Left cardiac atrium (tissue), 4 donors: Measurements from ENCODE around the gene TSC22D2. TPM values are rescaled to one million over a fixed set of nuclear protein-coding genes. Genes with fewer than 3 reads are reported as not detected.

ENCODE experiments used
- ATAC-seq, 2 donors: fragments of 200-7000 bp; cut with Tn5 transposase; one replicate each; pipeline ENCODE4 v1.9.1; 2020; ENCODE audit warnings: mild to moderate bottlenecking in 2 of 2, moderate library complexity in 2 of 2
- DNase-seq: peaks from one replicate; pipeline ENCODE4 v3.0.0-alpha.2; 2020
- intact Hi-C, 2 donors: fragments of 100-400 bp; cut with DNase I; formaldehyde crosslinking; loops; one replicate each; pipeline versions ENCODE4 v1.14.1 to v1.15.1; 2022 to 2023
- long read RNA-seq: library from polyadenylated mRNA; unstranded; transcript quantifications from one replicate; pipeline ENCODE4 v2.0.0, GENCODE V29; 2021
- total RNA-seq, 2 donors: library from RNA; stranded (reverse); fragmentation: NEBNext Ultra II Directional; extraction: Animal tissue kit (Norgen Biotek cat#: 25700); gene quantifications; one replicate each; pipeline ENCODE4 v1.2.1, GENCODE V29; 2021
- donor health status: DM: no; HTN: yes; CAD: no.
- donor health status: DM: no; HTN: yes; CAD: no; lungs with severe emphysema.
- donor health status: DM: yes; HTN: yes; CAD: no.
- donor health status: Dilated cardiomyopathy.

The TSC22D2 gene
- total RNA-seq, result 10 to 100 TPM; 24.0 to 34.9 TPM
- long read RNA-seq, full-length matches to known transcripts, result 56 of 61 reads
- long read RNA-seq, partial matches to known transcripts, result 0 of 61 reads
- long read RNA-seq, other reads (novel, unspliced or antisense), result 5 of 61 reads

GRCh38 chr3:150408221-150409124, at the start of gene TSC22D2:
Gene TSC22D2, plus strand, starts transcription at chr3:150408298. Its CDS starts 1,053 bp downstream, at chr3:150409351.
- peak; percentile 97 for DNase-seq
- intact Hi-C loops, result loop anchor here in 1 of 2 donors (2.0 to 10.0 kb wide), 6 partner anchors 36 to 356 kb away; partner anchors contain the start of genes SELENOT and SIAH2
- peak; percentile 85 to 91 for ATAC-seq

DNA sequence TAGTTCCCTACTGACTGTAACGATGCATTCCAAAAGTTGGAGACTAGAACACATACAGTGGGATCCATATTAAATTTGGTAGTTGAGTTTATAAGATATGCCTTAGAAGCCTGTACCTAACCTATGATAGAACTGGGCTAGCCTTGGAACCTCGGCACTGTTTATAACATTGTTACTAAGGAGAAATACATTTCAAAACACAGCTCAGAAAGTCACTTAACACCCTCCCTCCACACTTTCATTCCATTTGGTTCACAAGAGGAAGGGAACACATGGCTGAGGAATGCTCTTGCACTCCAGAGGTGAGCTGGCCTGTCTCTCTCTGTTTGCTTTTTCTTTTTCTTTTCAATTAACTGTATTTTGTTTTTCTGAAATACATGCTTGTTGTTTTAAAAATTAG, 48.7 kb upstream of the TSC22D2 start:
- DNase-seq (no peak), ATAC-seq (no peak)
- intact Hi-C loops, result no loop called here

DNA sequence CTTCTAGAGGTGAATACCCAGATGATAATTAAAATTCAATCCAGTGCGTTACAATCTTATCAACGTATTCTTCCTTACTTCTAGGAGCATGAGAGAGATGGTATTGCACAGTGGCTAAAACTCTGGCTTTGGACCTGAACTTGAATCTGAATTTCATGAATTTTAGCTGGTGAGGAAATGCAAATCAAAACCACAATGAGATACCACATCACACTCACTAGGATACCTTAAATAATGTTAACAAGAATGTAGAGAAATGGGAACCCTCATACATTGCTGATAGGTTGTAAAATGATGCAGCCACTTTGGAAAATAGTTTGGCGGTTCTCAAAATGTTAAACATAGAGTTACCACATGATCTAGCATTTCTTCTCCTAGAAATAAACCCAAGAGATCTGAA, 47.1 kb upstream of the TSC22D2 start:
- ATAC-seq, result no peak
- intact Hi-C loops, result no loop called here

GRCh38 chr3:150362515-150363302, 45.4 kb upstream of the TSC22D2 start:
- intact Hi-C loops, result no loop called here

More for the DNA sequence above, 47.1 kb upstream of the TSC22D2 start:
- no peak for DNase-seq

GRCh38 chr3:150363420-150363819, 44.7 kb upstream of the TSC22D2 start:
- DNase-seq, result no peak
- intact Hi-C loops, result no loop called here

More at GRCh38 chr3:150362515-150363302, 45.4 kb upstream of the TSC22D2 start:
- ATAC-seq, result no peak
- no peak for DNase-seq

DNA sequence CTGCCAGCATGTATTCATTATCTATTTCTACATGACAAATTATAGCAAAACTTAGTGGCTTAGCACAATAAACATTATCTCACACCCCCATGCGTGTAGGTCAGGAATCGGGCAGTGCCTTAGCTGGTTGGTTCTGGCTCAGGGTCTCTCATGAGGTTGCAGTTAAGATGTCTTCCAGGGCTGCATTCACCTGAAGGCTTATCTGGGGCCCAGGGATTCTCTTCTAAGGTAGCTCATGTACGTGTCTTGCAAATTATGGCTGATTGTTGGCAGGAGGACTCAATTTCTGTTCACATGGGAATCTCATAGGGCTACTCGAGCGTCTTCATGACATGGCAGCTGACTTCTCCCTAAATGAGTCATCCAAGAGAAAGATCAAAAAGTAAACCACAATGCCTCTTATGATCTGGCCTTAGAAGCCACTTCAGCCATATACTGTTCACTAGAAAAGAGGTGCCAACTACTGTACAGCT, 42.9 kb upstream of the TSC22D2 start:
- no peak for ATAC-seq
- intact Hi-C loops, result no loop called here
- DNase-seq, result no peak

More at GRCh38 chr3:150363420-150363819, 44.7 kb upstream of the TSC22D2 start:
- ATAC-seq, result no peak

DNA sequence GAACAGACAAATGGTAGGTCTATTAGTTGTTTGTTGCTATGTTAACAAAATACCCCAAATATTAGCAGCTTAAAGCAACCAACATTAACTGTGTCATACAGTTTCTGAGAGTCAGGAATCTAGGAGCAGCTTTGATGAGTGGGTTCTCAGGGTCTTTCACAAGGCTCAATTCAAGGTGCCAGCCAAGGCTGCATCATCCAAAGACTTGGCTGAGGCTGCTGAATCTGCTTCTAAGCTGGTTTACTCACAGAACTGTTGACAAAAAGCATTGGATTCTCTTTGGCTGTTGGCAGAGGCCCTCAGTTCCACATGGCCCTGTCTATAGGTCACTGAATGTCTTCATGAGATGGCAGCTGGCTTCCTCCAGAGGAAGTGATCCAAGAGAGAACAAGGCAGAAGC, 40.3 kb upstream of the TSC22D2 start:
- DNase-seq, result no peak
- intact Hi-C loops, result no loop called here
- ATAC-seq, result no peak

DNA sequence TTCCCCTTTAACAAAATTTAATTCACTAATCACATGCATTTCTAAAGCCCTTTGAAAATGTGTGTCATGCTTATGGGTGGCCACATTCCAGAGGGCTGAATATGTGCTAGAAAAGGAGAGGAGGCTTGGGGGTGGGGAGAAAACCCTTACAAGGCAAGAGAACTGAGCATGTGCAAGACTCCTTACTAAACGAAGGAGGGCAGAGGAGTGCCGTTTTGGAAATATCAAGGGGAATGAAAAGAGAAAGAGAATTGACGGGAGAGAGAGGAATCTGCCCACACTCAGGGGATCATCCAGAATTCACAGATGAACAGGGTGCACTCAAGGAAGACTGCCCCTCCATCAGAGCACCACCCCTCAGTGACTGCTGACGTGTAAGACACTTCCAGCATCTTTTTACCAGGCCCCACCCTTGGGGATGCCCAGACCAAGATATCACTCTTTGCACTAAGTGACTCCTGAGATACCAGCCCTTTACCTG, 37.9 kb upstream of the TSC22D2 start:
- peak; percentile 61 for DNase-seq
- peak; percentile 61 to 90 for ATAC-seq
- intact Hi-C loops, result loop anchor here in 1 of 2 donors (5.0 kb wide), 1 partner anchor 37 kb away; the partner anchor contains the start of gene TSC22D2

DNA sequence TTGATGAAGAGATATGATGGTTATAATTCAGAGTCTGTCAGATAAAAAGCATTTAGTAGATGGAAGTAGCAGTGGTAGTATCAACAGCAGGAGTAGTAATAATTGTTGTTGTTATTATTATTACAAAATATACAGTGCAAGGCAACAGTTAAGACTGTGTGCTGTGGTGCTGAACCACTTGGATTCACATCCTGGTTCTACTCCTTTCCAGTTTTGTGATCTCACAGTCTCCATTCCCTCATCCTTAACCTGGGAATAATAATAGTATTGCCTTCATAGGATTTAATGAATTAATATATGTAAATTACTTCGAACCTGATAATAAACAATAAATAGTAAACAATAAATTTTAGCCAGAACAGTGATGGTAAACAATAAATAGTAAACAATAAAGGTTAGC, 37.1 kb upstream of the TSC22D2 start:
- intact Hi-C loops, result loop anchor here in 1 of 2 donors (5.0 kb wide), 1 partner anchor 36 kb away; the partner anchor contains the start of gene TSC22D2
- DNase-seq (no peak), ATAC-seq (peak in 1 of 2 donors; percentile 42)

DNA sequence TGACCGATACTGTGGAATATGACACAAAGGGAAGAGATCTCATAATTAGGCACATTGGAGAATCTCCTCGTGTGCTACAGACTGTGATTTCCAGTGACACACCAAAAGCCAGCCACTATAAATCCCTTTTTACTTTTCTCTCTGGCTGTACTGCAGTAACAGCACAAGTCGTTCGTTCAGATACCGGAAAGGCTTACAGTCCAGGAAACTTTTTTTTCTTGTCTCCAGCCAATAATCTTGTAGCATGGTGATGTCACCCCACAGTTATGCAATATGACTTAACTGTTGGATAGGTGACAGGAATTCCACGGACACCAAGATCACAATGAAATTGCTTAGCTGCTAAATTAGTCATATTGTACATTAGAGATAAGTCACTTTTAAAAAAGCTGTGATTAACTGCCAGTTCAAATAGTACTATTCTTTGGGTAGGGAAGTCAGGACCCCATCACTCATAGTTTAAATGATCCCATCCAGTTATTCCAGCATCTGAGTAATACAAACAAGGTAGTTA, 36.3 kb upstream of the TSC22D2 start:
- ATAC-seq (peak; percentile 93 to 96), DNase-seq (peak; percentile 27)
- intact Hi-C loops, result loop anchor here in 1 of 2 donors (5.0 kb wide), 1 partner anchor 36 kb away; the partner anchor contains the start of gene TSC22D2

DNA sequence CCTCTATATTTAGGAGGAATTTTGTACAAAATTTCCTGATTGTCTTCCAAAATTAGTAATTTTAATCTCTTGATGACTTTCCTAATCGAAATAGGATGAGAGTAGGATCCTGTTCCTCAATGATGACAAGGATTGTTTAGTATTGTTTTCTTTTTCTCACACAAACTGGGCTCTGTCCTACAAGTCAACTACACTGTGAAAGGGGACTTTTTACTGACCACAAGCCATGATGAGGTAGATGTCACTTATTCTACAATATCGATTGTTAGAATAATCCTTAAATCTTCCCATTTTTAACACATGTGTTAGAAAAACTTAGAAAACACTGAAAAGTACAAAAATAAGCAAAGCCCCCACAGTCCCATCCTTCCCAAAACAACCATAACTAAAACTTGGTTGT, 35.8 kb upstream of the TSC22D2 start:
- intact Hi-C loops, result loop anchor here in 1 of 2 donors (5.0 kb wide), 1 partner anchor 35 kb away; the partner anchor contains the start of gene TSC22D2
- ATAC-seq, result no peak
- DNase-seq, result no peak

DNA sequence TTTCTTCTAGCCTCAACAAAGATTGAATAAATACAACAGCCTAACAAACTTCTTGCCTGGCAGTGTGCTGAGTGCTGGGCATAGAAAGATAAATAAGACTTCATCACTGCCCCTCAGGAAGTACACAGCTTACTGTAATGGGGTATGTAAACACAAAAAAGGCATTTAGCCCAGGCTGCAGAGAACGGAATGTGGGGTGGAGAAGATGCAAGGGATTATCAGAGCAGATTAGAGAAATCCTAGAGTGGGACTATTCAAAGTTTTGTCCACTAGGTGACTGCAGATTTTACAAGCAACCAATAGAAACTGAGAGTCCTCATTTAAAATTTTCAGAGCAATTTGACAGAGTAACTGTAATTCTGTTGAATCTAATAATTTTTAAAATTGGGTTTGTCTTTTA, 35.4 kb upstream of the TSC22D2 start:
- ATAC-seq (no peak), DNase-seq (no peak)
- intact Hi-C loops, result loop anchor here in 1 of 2 donors (5.0 kb wide), 1 partner anchor 35 kb away; the partner anchor contains the start of gene TSC22D2

DNA sequence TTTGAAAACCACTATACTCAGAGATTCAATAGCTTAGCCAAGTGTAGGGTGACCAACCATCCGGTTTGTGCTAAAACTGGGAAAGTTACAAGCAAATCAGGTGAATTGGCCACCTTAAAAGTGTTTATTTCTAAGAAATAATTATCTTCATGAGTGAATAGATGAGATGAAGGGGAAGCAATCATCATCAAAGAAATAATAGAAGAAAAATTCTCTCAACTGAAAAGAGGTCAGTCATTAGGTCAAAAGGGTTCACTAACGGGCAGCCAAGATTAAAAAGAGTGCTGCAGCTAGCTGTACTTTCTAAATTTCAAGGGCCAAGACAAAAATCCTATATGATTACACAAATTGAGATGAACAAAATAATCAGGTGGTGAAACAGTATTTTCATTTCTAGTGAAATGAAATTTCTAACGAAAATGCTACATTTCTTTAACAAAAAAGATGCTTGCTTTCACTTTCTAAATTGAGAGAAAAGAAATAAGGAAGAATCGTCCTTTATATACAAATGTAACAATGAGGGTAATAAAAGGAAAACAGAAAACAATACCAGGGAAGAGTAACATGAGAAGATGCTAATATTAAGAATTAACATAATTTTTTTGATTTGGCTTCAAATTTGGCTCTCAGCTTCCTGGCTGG, 34.7 kb upstream of the TSC22D2 start:
- ATAC-seq (no peak), DNase-seq (no peak)
- intact Hi-C loops, result loop anchor here in 1 of 2 donors (5.0 kb wide), 1 partner anchor 34 kb away; the partner anchor contains the start of gene TSC22D2

GRCh38 chr3:150374975-150375374, 33.1 kb upstream of the TSC22D2 start:
- no peak for ATAC-seq
- intact Hi-C loops, result loop anchor here in 1 of 2 donors (5.0 kb wide), 1 partner anchor 32 kb away; the partner anchor contains the start of gene TSC22D2
- no peak for DNase-seq

- no peak for ATAC-seq
Observed at GRCh38 chr3:150376001-150376848, 31.9 kb upstream of the TSC22D2 start.

DNA sequence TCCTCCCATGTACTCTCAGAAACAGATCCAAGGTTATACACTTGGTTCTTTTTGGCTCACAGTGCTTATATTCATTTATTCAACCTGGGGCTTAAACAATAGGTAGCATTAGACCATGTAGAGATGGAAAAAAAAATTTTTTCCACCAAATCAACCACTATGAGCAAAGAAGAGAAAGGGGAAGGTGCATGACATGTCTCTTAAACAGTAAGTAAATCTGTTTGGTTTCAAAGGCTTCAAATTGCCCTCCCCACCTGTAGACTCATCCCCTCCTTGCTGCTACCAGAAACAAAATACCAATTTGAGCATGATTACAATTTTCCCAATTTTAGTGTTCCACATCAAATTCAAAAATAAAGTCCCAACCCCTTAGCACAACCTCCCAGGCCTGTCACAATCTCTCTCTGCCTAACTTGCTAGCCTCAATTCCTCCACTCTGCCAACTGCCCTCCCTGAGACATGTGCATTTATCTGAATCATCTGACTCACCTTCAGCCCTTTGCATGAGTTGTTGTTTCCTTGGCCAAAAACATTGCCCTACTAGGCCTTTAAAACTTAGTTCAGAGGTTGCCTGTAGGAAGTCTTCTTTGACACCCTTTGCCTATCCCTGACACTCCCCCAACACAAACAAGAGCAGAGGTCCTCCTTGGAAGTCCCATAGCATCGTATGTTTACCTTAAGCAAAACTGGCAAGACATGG, 30.3 kb upstream of the TSC22D2 start:
- ATAC-seq (peak in 1 of 2 donors; percentile 15), DNase-seq (no peak)
- intact Hi-C loops, result no loop called here

More at GRCh38 chr3:150376001-150376848, 31.9 kb upstream of the TSC22D2 start:
- DNase-seq, result no peak
- intact Hi-C loops, result no loop called here
